WI38 (cell line): ENCODE measurements around the gene RRP1.

Experiments
- H3K4me3 ChIP-seq: 2 replicates; pipeline ENCODE4 v1.5.1; 2011; ENCODE audit warnings: low read depth, mild to moderate bottlenecking, control low read depth, low read length
- TF ChIP-seq, protein P1 (sequence below): IDR thresholded peaks from 2 replicates; pipeline ENCODE4 v1.5.1; 2012; ENCODE audit warnings: low read depth, mild to moderate bottlenecking, control low read depth, low read length

Gene RRP1

DNA sequence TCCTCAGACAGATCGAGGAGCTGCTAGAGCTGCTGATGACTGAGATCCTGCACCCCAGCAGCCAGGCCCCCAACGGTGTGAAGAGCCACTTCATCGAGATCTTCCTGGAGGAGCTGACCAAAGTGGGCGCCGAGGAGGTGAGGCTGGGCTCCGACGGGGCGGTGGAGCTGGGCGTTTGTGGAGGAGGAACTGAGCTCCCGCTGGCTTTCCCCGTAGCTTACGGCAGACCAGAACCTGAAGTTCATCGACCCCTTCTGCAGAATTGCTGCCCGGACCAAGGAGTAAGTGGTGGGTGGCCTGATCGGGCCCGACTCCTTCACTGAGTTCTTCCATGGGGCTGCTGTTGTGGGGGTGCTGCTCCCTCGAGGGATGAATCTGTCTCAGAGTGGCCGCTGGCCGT is 8.0 kb downstream of the RRP1 start:
- no peak overlapping the region for H3K4me3 ChIP-seq
- TF ChIP-seq, protein P1, sequence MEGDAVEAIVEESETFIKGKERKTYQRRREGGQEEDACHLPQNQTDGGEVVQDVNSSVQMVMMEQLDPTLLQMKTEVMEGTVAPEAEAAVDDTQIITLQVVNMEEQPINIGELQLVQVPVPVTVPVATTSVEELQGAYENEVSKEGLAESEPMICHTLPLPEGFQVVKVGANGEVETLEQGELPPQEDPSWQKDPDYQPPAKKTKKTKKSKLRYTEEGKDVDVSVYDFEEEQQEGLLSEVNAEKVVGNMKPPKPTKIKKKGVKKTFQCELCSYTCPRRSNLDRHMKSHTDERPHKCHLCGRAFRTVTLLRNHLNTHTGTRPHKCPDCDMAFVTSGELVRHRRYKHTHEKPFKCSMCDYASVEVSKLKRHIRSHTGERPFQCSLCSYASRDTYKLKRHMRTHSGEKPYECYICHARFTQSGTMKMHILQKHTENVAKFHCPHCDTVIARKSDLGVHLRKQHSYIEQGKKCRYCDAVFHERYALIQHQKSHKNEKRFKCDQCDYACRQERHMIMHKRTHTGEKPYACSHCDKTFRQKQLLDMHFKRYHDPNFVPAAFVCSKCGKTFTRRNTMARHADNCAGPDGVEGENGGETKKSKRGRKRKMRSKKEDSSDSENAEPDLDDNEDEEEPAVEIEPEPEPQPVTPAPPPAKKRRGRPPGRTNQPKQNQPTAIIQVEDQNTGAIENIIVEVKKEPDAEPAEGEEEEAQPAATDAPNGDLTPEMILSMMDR, result no peak

DNA sequence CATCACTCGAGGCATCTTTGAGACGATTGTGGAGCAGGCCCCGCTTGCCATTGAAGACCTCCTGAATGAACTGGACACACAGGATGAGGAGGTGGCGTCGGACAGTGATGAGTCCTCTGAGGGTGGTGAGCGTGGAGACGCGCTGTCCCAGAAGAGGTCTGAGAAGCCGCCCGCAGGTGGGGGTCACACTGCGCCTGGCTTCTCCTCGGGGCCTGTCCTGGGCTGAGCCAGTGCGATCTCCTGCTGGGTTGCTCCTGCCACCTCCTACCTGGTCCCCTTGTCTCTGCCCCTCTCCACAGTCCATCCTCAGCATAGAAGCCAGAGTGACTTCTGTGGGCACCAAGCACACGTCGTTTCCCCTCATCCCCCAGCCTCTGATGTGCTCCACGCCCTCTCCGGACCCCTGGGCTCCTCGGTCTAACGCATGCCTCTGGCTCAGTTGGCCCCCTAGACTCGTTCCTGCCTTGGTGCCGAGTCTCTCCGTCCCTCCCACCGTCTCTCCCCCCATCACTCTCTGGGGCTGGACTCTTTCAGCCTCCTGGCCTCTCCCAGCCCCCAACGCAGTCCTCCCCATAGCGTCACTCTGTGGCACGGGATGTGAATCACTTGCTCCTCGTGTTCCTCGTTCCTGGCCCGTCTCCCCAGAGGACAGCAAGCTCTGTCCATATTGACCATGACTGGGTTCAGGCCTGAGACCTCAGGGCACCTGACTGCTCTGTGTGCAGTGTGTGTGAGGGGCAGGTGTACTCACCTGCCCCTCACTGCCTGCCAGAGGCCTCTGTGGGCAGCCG is 8.7 kb downstream of the RRP1 start:
- TF ChIP-seq, protein P1, result no peak
- H3K4me3 ChIP-seq, result no peak overlapping the region

DNA sequence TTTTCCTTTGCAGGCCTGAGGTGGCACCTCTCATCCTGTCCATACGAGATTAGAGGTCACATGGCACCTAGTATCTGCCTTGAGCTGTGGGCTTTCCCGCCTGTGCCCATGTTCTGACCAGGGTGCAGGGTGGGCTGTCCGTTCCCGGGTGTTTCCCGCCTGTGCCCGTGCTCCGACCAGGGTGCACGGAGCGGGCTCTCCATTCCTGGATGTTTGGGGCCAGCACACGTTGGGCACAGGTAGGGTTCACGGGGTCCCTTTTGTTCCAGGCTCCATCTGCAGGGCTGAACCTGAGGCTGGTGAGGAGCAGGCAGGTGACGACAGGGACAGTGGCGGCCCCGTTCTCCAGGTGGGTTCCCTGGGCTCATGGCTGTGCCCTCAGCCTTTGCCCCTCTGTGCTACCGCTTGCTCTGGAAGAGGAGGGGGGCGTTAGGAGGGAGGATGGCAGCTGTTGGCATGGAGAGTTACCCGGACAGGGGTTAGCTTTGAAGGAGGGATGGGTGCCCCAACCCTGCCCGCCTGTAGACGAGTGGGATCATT is 10.0 kb downstream of the RRP1 start:
- H3K4me3 ChIP-seq, result no peak overlapping the region
- TF ChIP-seq, protein P1, result no peak

DNA sequence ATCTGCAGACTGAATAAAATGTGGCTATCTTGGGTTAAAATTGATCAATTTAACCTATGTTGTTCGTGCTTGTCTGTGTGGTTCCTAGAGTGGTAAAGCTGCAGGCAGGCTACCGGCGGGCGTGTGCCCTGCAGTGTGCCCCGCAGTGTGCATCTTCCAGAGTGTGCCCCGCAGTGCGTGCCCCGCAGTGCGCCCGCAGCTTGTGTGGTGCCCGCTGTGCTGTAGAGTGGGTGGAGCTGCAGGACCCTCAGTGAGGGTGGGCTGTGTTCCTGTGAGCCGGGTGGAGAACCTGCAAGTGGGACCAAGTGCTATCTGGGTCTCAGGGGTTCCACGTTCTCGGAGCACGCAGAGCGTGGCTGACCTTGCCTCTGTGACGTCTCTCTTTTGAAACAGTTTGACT is 10.7 kb downstream of the RRP1 start:
- TF ChIP-seq, protein P1, result no peak
- H3K4me3 ChIP-seq, result no peak overlapping the region

DNA sequence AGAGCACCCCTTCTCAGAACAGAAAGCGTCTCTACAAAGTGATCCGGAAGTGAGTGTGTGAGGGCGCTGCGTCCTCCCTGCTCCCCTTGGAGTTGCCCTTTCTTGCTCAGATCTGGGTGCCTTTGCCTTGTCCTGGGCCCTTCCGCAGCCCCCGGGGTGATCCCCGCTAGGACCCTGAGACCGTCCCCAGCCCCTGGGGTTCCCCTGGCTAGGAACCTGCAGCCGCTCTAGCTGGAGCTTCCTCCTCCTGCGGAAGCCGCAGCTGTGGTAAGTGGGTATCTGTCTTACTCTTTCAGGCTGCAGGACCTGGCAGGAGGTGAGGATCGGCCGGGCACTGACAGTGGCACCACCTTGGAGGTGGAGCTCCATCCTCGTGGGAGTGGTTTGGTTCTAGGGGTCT is 11.2 kb downstream of the RRP1 start:
- TF ChIP-seq, protein P1, result no peak
- no peak overlapping the region for H3K4me3 ChIP-seq

DNA sequence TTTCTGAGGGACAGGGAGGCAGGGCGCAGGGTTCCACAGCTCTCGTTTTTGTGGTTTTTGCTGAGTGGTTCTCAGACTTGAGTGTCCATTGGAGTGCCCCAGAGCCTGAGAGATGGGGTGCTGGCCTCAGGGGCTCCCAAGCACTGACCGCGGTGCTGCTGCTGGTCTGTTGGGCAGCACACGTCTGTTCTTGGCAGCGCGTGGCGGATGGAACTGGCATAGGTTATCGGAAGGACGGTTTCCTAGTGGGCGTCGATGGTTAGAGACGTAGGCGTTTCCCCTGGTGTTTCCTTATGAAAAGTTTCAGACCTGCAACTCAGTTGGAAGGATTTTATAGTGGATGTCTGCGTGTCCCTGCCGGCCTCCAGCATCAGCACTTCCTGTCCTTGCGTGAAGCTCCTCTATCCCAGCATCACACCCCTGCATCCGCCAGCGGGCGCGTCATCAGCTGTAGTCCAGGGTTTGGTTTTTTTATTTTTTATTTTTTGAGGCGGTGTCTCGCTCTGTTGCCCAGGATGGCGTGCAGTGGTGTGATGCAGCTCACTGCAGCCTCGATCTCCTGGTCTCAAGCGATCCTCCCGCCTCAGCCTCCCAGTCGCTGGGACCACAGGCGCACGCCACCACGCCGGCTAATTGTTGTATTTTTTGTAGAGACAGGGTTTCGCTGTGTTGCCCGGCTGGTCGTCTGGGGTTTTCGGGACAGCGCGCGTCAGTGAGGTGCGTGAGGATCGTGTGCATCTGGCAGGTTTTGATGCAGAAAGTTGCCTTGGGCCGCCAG is 11.8 kb downstream of the RRP1 start:
- no peak overlapping the region for H3K4me3 ChIP-seq
- TF ChIP-seq, protein P1, result no peak
